CD4-positive, alpha-beta T cell (primary cell): ENCODE results near the gene EYA2. TPM values are rescaled to one million over a fixed set of nuclear protein-coding genes. Genes with fewer than 3 reads are reported as not detected.

ENCODE experiments used
- ATAC-seq: fragments of 200-7000 bp; cut with Tn5 transposase; one replicate; pipeline ENCODE4 v1.10.0; 2022; ENCODE audit warnings: mild to moderate bottlenecking; ENCODE audit not compliant: poor library complexity
- CTCF ChIA-PET: fragments of 350-600 bp; sonication (Branson Sonifier 250); formaldehyde crosslinking; loops from one replicate; lab custom pipeline; 2021; ENCODE audit warnings: antibody characterized with exemption, inconsistent platforms; lab: Charles Lee
- POLR2A ChIA-PET: fragments of 350-600 bp; sonication (Branson Sonifier 250); formaldehyde crosslinking; loops from one replicate; lab custom pipeline; 2021; ENCODE audit warnings: antibody characterized with exemption, inconsistent platforms; lab: Charles Lee
- DNase-seq, 14 experiments: peaks; one replicate each; pipeline ENCODE4 v3.0.0-alpha.2; 2013 to 2020; ENCODE audit warnings: mixed read lengths in 2 of 14
- H3K27ac ChIP-seq, 2 donors: one replicate each; pipeline versions ENCODE4 v1.5.1 to v1.7.0; 2013; ENCODE audit warnings: low read length in 2 of 2, low read depth in 1 of 2, mild to moderate bottlenecking in 1 of 2
- H3K27me3 ChIP-seq, 2 experiments: 1 replicate in 1 of 2; 2 replicates in 1 of 2; pipeline versions ENCODE4 v1.6.1 to v1.7.0; 2013; ENCODE audit warnings: low read length in 2 of 2, control low read depth in 1 of 2, mild to moderate bottlenecking in 1 of 2, moderate library complexity in 1 of 2; ENCODE audit not compliant: insufficient read depth in 2 of 2, control insufficient read depth in 1 of 2
- H3K36me3 ChIP-seq: one replicate; pipeline ENCODE4 v1.6.1; 2013; ENCODE audit warnings: low read length, control low read depth; ENCODE audit not compliant: insufficient read depth
- H3K4me1 ChIP-seq: one replicate; pipeline ENCODE4 v1.6.1; 2013; ENCODE audit warnings: low read length, control low read depth; ENCODE audit not compliant: insufficient read depth
- H3K4me3 ChIP-seq: one replicate; pipeline ENCODE4 v1.5.1; 2013; ENCODE audit warnings: mild to moderate bottlenecking, low read length, moderate library complexity
- H3K9me3 ChIP-seq, 2 experiments: 1 replicate in 1 of 2; 2 replicates in 1 of 2; pipeline versions ENCODE4 v1.6.1 to v1.7.0; 2013; ENCODE audit warnings: low read length in 2 of 2, mild to moderate bottlenecking in 2 of 2, control low read depth in 1 of 2, moderate library complexity in 1 of 2; ENCODE audit not compliant: control insufficient read depth in 1 of 2, insufficient read depth in 1 of 2
- H3K27ac Mint-ChIP-seq: one replicate; pipeline ENCODE4 v1.8.0; 2020; ENCODE audit warnings: mixed read lengths
- H3K27me3 Mint-ChIP-seq: one replicate; pipeline ENCODE4 v1.8.0; 2021; ENCODE audit warnings: mixed read lengths
- H3K36me3 Mint-ChIP-seq: one replicate; pipeline ENCODE4 v1.8.0; 2021; ENCODE audit warnings: low read depth, mixed read lengths
- H3K4me1 Mint-ChIP-seq: one replicate; pipeline ENCODE4 v1.8.0; 2021; ENCODE audit warnings: low read depth, mixed read lengths
- H3K4me3 Mint-ChIP-seq: one replicate; pipeline ENCODE4 v1.8.0; 2020; ENCODE audit warnings: mild to moderate bottlenecking, mixed read lengths
- H3K9me3 Mint-ChIP-seq: one replicate; pipeline ENCODE4 v1.8.0; 2020; ENCODE audit warnings: mixed read lengths
- intact Hi-C, 2 experiments: fragments of 100-400 bp; cut with DNase I in 1 of 2; cut with micrococcal nuclease in 1 of 2; formaldehyde crosslinking; loops; one replicate each; pipeline versions ENCODE4 v1.15.1 to v1.9.0; 2023 to 2025; cut with DNase I, micrococcal nuclease
- total RNA-seq, 174 experiments: library from RNA in 2 of 174; stranded (reverse) in 2 of 174; gene quantifications; one replicate each; pipeline ENCODE4 v1.2.3 and lab custom pipeline; 2021 to 2026
- TF ChIP-seq, protein P1 (sequence below): fragments of 200-600 bp; IDR thresholded peaks from one replicate; pipeline ENCODE4 v1.8.0; 2022; ENCODE audit warnings: antibody characterized with exemption, mild to moderate bottlenecking

EYA2 gene
- total RNA-seq, 2 experiments from 2014 or later, result not detected

DNA sequence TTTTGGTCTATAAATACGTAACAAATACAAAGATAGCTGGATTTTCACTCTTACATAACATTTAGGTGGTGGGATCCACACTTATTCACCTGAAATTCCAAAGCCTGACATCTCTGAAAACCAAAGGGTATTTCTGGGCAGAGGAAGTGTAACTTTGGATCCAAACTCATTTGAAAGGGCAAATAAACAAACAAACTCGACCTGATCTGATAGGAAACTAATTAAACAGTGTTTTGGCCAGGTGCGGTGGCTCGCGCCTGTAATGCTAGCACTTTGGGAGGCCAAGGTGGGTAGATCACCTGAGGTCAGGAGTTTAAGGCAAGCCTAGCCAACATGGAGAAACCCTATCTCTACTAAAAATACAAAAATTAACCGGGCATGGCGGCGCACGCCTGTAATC lies 332.9 kb downstream of the EYA2 start:
- Histone ChIP-seq H3K27me3 (no peaks in the 10 kb centered on the region), H3K27ac (no peak overlapping the region), H3K4me1 (no peaks in the 10 kb centered on the region), H3K36me3 (peaks cover 79% of the 10 kb centered on the region), H3K4me3 (no peak overlapping the region), H3K9me3 (no peaks in the 10 kb centered on the region)
- Mint-ChIP-seq H3K27ac (no peak overlapping the region), H3K27me3 (no peaks in the 10 kb centered on the region), H3K4me1 (peaks cover 3% of the 10 kb centered on the region), H3K36me3 (peaks cover 89% of the 10 kb centered on the region), H3K4me3 (no peak overlapping the region), H3K9me3 (no peaks in the 10 kb centered on the region)
- no peak for DNase-seq
- intact Hi-C loops, result no loop called here
- TF ChIP-seq, protein P1, sequence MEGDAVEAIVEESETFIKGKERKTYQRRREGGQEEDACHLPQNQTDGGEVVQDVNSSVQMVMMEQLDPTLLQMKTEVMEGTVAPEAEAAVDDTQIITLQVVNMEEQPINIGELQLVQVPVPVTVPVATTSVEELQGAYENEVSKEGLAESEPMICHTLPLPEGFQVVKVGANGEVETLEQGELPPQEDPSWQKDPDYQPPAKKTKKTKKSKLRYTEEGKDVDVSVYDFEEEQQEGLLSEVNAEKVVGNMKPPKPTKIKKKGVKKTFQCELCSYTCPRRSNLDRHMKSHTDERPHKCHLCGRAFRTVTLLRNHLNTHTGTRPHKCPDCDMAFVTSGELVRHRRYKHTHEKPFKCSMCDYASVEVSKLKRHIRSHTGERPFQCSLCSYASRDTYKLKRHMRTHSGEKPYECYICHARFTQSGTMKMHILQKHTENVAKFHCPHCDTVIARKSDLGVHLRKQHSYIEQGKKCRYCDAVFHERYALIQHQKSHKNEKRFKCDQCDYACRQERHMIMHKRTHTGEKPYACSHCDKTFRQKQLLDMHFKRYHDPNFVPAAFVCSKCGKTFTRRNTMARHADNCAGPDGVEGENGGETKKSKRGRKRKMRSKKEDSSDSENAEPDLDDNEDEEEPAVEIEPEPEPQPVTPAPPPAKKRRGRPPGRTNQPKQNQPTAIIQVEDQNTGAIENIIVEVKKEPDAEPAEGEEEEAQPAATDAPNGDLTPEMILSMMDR, result no peak
- ChIA-PET CTCF (no interaction called here), POLR2A (no interaction called here)
- ATAC-seq, result no peak

DNA sequence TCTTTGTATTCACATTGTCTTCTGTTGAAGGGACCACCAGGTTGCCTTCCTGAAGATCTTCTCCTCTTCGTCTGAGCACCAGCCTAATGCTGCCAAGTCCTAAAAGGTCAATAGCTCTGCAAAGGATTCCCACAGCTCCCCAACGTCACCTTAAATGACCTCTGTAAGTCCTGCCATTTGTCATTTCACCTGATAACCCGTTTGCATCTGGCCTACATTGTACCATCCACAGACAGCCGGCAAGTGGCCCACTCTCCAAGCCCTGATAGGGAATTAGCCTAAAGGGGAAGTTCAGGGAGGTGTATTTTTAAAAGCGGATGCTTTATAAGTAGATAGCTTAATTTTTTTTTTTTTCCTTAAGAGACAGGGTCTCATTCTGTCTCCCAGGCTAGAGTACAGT lies 334.0 kb downstream of the EYA2 start:
- H3K27ac ChIP-seq, result no peak overlapping the region
- ChIA-PET CTCF (no interaction called here), POLR2A (no interaction called here)
- DNase-seq (no peak), ATAC-seq (no peak)
- H3K4me3 Mint-ChIP-seq, result no peak overlapping the region
- H3K27me3 ChIP-seq, result no peaks in the 10 kb centered on the region
- no peak overlapping the region for H3K4me3 ChIP-seq
- intact Hi-C loops, result no loop called here
- H3K36me3 Mint-ChIP-seq, result peaks cover 87% of the 10 kb centered on the region
- H3K36me3 ChIP-seq, result peaks cover 83% of the 10 kb centered on the region
- no peaks in the 10 kb centered on the region for H3K9me3 Mint-ChIP-seq
- TF ChIP-seq, protein P1, result no peak
- no peak overlapping the region for H3K27ac Mint-ChIP-seq
- H3K4me1 ChIP-seq, result no peaks in the 10 kb centered on the region
- no peaks in the 10 kb centered on the region for H3K4me1 Mint-ChIP-seq
- no peaks in the 10 kb centered on the region for H3K9me3 ChIP-seq
- H3K27me3 Mint-ChIP-seq, result no peaks in the 10 kb centered on the region

DNA sequence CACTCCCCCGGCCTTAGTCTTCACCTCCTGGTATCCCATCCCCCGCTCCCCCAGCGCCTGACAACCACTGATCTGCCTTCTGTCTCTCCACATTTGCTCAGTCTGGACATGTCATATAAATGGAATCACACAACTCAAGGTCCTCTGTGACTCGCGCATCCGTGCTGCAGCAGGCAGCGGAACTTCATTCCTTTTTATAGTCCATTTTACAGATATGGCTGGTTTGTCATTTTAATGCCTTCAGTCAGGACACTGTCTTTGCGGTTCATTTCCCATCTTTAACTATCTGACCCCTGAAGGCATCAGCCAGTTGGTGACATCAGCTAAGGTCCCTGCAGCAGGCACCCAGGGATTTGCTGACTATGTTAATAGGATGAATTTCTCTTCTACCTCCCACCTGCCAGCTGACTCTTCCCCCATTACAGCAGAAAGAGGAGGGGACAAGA lies 336.2 kb downstream of the EYA2 start:
- no peaks in the 10 kb centered on the region for H3K9me3 ChIP-seq
- no peak overlapping the region for H3K4me3 Mint-ChIP-seq
- DNase-seq, result no peak
- ATAC-seq, result no peak
- CTCF ChIA-PET, result no interaction called here
- no peak overlapping the region for H3K27ac Mint-ChIP-seq
- intact Hi-C loops, result no loop called here
- H3K27me3 ChIP-seq, result no peaks in the 10 kb centered on the region
- POLR2A ChIA-PET, result no interaction called here
- H3K4me3 ChIP-seq, result no peak overlapping the region
- TF ChIP-seq, protein P1, result no peak
- H3K36me3 ChIP-seq, result peaks cover 89% of the 10 kb centered on the region
- peaks cover 82% of the 10 kb centered on the region for H3K36me3 Mint-ChIP-seq
- no peaks in the 10 kb centered on the region for H3K4me1 ChIP-seq
- H3K9me3 Mint-ChIP-seq, result no peaks in the 10 kb centered on the region
- no peak overlapping the region for H3K27ac ChIP-seq
- no peaks in the 10 kb centered on the region for H3K4me1 Mint-ChIP-seq
- H3K27me3 Mint-ChIP-seq, result no peaks in the 10 kb centered on the region
